Mesendoderm (in vitro differentiated cells): ENCODE results near the gene NISCH.

Source experiments
- DNase-seq: peaks from one replicate; pipeline ENCODE4 v3.0.0; 2013
- H2AK5ac ChIP-seq: 2 replicates; pipeline ENCODE4 v1.6.1; 2013; ENCODE audit warnings: low read length, inconsistent platforms
- H2BK120ac ChIP-seq: 2 replicates; pipeline ENCODE4 v1.6.1; 2013; ENCODE audit warnings: low read depth, mild to moderate bottlenecking, low read length, moderate library complexity, mixed read lengths
- H2BK15ac ChIP-seq: replicated peaks from 2 replicates; pipeline ENCODE4 v1.6.1; 2013; ENCODE audit warnings: low read depth, mild to moderate bottlenecking, moderate library complexity
- H2BK5ac ChIP-seq: 2 replicates; pipeline ENCODE4 v1.6.1; 2013; ENCODE audit warnings: low read length, inconsistent platforms
- H3K18ac ChIP-seq: 2 replicates; pipeline ENCODE4 v1.6.1; 2013; ENCODE audit warnings: mild to moderate bottlenecking, low read length, mixed read lengths
- H3K23ac ChIP-seq: one replicate; pipeline ENCODE4 v1.6.1; 2013; ENCODE audit warnings: low read length
- H3K27ac ChIP-seq: 2 replicates; pipeline ENCODE4 v1.5.1; 2013; ENCODE audit warnings: low read depth, mild to moderate bottlenecking, inconsistent platforms, low read length, moderate library complexity
- H3K27me3 ChIP-seq: 2 replicates; pipeline ENCODE4 v1.6.1; 2013; ENCODE audit warnings: low read length, control low read depth, mild to moderate bottlenecking, inconsistent platforms; ENCODE audit not compliant: insufficient read depth, poor library complexity
- H3K36me3 ChIP-seq: 2 replicates; pipeline ENCODE4 v1.6.1; 2013; ENCODE audit warnings: low read length, inconsistent platforms; ENCODE audit not compliant: control insufficient read depth, insufficient read depth
- H3K4ac ChIP-seq: one replicate; pipeline ENCODE4 v1.6.1; 2013; ENCODE audit warnings: low read depth, mild to moderate bottlenecking, low read length, moderate library complexity
- H3K4me1 ChIP-seq: 2 replicates; pipeline ENCODE4 v1.6.1; 2013; ENCODE audit warnings: low read depth, low read length, inconsistent platforms; ENCODE audit not compliant: control insufficient read depth
- H3K4me2 ChIP-seq: 2 replicates; pipeline ENCODE4 v1.6.1; 2013; ENCODE audit warnings: low read length
- H3K4me3 ChIP-seq: 2 replicates; pipeline ENCODE4 v1.5.1; 2013; ENCODE audit warnings: mild to moderate bottlenecking, low read length
- H3K56ac ChIP-seq: one replicate; pipeline ENCODE4 v1.6.1; 2013; ENCODE audit warnings: low read length
- H3K79me1 ChIP-seq: 2 replicates; pipeline ENCODE4 v1.6.1; 2013; ENCODE audit warnings: low read length, inconsistent platforms
- H3K79me2 ChIP-seq: 2 replicates; pipeline ENCODE4 v1.6.1; 2013; ENCODE audit warnings: mild to moderate bottlenecking, low read length; ENCODE audit not compliant: control insufficient read depth, insufficient read depth
- H3K9ac ChIP-seq: 2 replicates; pipeline ENCODE4 v1.6.1; 2013; ENCODE audit warnings: low read length, inconsistent platforms
- H4K5ac ChIP-seq: one replicate; pipeline ENCODE4 v1.6.1; 2013; ENCODE audit warnings: low read length
- H4K8ac ChIP-seq: one replicate; pipeline ENCODE4 v1.6.1; 2013; ENCODE audit warnings: low read depth, mild to moderate bottlenecking, control low read depth, low read length, moderate library complexity
- WGBS: extraction: QIAGEN DNeasy Blood & Tissue Kit; methylation state at CpG from one replicate; pipeline ENCODE4 v1.1.7; 2013; ENCODE audit warnings: low lambda C conversion rate, missing lambda C conversion rate; ENCODE audit not compliant: insufficient coverage; ENCODE audit errors: extremely low coverage; 5-methylcytosine and 5-hydroxymethylcytosine counted together

The NISCH gene

DNA sequence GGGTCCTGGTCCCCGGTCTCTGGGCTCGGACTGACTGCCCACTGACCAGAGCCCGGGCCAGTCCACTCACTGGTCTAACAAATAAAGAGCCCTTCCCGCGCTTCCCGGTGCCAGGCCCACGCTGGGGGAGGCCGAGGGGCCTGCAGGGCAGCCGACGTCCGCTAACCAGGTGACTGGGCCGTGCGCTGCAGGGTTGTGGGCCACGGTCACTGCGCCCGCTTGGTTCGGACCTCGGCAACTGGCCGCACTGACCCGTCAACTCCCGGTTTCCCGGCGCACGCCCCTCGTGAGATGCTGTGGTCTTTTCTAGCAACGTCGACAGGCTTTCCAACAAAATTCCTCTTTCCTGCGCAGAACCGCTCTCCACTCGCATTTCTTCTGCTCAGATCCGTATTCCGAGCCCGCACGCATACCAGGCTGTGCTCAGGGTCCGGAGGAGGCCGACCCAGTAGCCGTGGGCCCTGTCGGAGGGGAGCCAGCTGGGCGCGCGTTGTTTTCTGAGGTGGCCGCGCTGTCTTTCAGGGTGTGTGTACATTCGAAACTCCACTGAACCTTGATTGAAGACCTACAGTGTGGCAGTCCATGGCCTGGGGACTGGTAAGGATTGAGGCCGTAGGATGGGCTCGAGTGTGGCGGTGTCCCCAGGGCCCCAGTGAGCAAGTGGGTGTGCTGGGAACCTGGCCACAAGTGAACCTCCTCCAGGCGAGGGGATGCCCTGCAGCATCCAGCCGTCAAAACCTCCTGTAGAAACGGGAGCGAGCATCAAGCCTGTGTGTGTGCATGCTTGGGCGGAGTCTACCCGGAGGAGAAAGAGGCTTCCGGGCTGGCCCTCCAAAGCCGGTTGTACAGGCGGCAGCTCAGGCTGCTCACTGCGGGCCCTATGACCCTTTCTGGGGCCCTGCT, 79.1 kb downstream of the NISCH start:
- peak overlapping the region; percentile 76 for H3K18ac ChIP-seq
- H2BK5ac ChIP-seq: no peak overlapping the region
- H3K4ac ChIP-seq: peak overlapping the region; percentile 90
- no peak overlapping the region for H4K8ac ChIP-seq
- H3K9ac ChIP-seq: peak overlapping the region; percentile 85
- H2BK15ac ChIP-seq: no peak overlapping the region
- peak overlapping the region; percentile 40 for H3K4me3 ChIP-seq
- no CpG with 5 or more reads among the region's 57 CpGs for WGBS
- peak overlapping the region; percentile 54 for H3K4me2 ChIP-seq
- no peak overlapping the region for H2BK120ac ChIP-seq
- H3K23ac ChIP-seq: peak overlapping the region; percentile 87
- no peaks in the 10 kb centered on the region for H3K36me3 ChIP-seq
- H3K79me1 ChIP-seq: peaks cover 40% of the 10 kb centered on the region
- H3K27ac ChIP-seq: no peak overlapping the region
- peaks cover 18% of the 10 kb centered on the region for H3K4me1 ChIP-seq
- DNase-seq: peak; percentile 37
- no peaks in the 10 kb centered on the region for H3K27me3 ChIP-seq
- peaks cover 54% of the 10 kb centered on the region for H3K79me2 ChIP-seq
- peak overlapping the region; percentile 67 for H2AK5ac ChIP-seq
- H3K56ac ChIP-seq: peak overlapping the region; percentile 90
- no peak overlapping the region for H4K5ac ChIP-seq

DNA sequence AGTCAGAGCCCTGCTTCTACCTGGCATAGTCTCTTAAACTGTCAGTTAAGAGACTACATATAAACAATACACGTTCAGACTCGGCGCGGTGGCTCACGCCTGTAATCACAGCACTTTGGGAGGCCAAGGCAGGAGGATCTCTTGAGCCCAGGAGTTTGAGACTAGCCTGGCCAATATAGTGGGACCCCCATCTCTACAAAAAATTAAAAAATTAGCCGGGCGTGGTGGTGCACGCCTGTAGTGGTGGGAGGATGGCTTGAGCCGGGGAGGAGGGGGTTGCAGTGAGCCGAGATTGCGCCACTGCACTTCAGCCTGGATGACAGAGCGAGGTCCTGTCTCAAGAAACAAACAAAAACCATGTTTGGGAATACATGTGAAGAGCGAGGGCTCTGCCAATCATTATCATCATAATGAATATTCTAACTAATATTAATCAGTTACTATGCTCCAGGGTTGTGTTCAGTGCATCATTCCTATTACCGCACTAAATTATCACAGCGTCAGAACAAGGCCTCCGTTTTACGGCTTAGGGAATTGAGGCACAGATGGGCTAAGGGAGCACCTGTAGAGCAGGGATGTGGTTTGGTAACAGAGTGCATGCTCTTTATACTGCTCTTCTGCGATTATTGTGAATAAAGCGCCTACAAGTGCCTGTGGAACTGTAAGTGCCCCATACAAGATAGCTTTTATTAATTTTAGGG, 80.2 kb downstream of the NISCH start:
- no peak overlapping the region for H4K5ac ChIP-seq
- no peak overlapping the region for H2BK5ac ChIP-seq
- H2AK5ac ChIP-seq: no peak overlapping the region
- no peak overlapping the region for H3K27ac ChIP-seq
- H3K9ac ChIP-seq: no peak overlapping the region
- H3K4me1 ChIP-seq: peaks cover 18% of the 10 kb centered on the region
- peaks cover 52% of the 10 kb centered on the region for H3K79me2 ChIP-seq
- H3K27me3 ChIP-seq: no peaks in the 10 kb centered on the region
- no peak overlapping the region for H3K4ac ChIP-seq
- no peak overlapping the region for H4K8ac ChIP-seq
- H3K23ac ChIP-seq: no peak overlapping the region
- H3K79me1 ChIP-seq: peaks cover 35% of the 10 kb centered on the region
- H2BK120ac ChIP-seq: no peak overlapping the region
- no peak for DNase-seq
- H3K18ac ChIP-seq: no peak overlapping the region
- WGBS: no CpG with 5 or more reads among the region's 19 CpGs
- H3K36me3 ChIP-seq: no peaks in the 10 kb centered on the region
- no peak overlapping the region for H2BK15ac ChIP-seq
- H3K4me3 ChIP-seq: no peak overlapping the region
- H3K4me2 ChIP-seq: no peak overlapping the region
- H3K56ac ChIP-seq: peak overlapping the region; percentile 4

DNA sequence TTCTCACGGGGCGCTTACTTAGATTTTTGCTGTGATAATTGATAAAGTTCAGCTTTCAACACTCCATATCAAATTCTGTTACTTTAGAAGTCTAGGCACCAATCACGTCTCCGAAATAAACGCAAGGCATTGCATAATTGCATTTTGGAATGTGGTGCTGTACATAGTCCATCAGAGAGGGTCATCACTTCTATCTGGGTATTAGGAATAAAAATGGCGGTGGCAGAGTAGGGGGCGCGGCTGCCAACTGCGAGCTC, 80.6 kb downstream of the NISCH start:
- peak overlapping the region; percentile 62 for H3K56ac ChIP-seq
- peak overlapping the region; percentile 37 for H3K4me2 ChIP-seq
- H3K4me1 ChIP-seq: peaks cover 18% of the 10 kb centered on the region
- H3K79me1 ChIP-seq: peaks cover 33% of the 10 kb centered on the region
- H3K18ac ChIP-seq: no peak overlapping the region
- no peak overlapping the region for H2AK5ac ChIP-seq
- no peaks in the 10 kb centered on the region for H3K36me3 ChIP-seq
- H2BK5ac ChIP-seq: no peak overlapping the region
- no peak for DNase-seq
- no peak overlapping the region for H2BK15ac ChIP-seq
- WGBS: no CpG with 5 or more reads among the region's 9 CpGs
- peaks cover 47% of the 10 kb centered on the region for H3K79me2 ChIP-seq
- H3K4ac ChIP-seq: no peak overlapping the region
- H3K9ac ChIP-seq: no peak overlapping the region
- H2BK120ac ChIP-seq: no peak overlapping the region
- H4K5ac ChIP-seq: no peak overlapping the region
- H3K27ac ChIP-seq: no peak overlapping the region
- H3K23ac ChIP-seq: no peak overlapping the region
- no peak overlapping the region for H3K4me3 ChIP-seq
- H3K27me3 ChIP-seq: no peaks in the 10 kb centered on the region
- no peak overlapping the region for H4K8ac ChIP-seq

DNA sequence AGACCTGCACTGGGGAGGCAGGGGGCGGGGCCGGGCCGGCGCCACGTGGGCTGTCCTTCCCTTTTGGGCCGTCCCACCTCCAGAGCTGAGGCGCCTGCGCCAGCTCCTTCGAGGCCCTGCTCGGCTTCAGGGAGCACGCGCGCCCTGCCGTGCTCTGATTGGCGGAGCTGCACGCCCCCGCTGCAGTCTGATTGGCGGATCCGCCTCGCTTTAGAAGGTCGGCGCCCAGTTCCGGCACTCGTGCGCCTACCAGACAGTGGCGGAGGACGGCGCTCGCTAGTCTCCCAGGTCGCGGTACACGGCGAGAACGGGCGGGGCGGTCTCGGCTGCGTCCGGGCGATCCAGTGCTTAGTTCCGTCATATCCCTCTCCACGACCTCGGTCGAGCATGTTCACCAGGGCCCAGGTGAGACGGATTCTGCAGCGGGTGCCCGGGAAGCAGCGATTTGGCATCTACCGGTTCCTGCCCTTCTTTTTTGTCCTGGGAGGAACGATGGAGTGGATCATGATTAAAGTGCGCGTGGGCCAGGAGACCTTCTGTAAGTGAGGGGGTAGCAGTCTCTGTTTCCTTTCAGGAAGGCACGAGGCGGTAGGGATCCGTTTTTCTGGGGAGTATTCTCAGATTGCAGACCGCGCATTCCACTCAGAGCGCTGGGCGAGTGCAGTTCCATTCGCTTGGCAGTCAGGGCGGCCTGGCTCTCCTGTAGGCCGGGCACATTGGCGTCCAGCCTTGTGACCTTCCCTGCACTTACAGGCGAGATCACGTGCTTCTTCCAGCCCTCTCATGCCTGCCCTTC, 81.2 kb downstream of the NISCH start, which contains the start of gene UQCC5:
UQCC5 (plus strand) TSS at position 237 of the 796 bp plus-strand sequence; CDS start at position 388, 151 bp downstream.
- peak; percentile 100 for DNase-seq
- WGBS: no CpG with 5 or more reads among the region's 65 CpGs
- peak within 1 kb of the TSS; percentile 97 for H3K9ac ChIP-seq
- no peak within 1 kb of the TSS for H4K5ac ChIP-seq
- no peaks in the 10 kb centered on the region for H3K27me3 ChIP-seq
- H3K36me3 ChIP-seq: no peaks in the 10 kb centered on the region
- H3K4me3 ChIP-seq: peak within 1 kb of the TSS; percentile 87
- H2AK5ac ChIP-seq: no peak within 1 kb of the TSS
- peak within 1 kb of the TSS; percentile 40 for H3K27ac ChIP-seq
- peak within 1 kb of the TSS; percentile 95 for H3K56ac ChIP-seq
- no peak within 1 kb of the TSS for H2BK120ac ChIP-seq
- no peak within 1 kb of the TSS for H2BK15ac ChIP-seq
- no peak within 1 kb of the TSS for H4K8ac ChIP-seq
- peaks cover 42% of the 10 kb centered on the region for H3K79me2 ChIP-seq
- no peak within 1 kb of the TSS for H3K23ac ChIP-seq
- H3K4ac ChIP-seq: no peak within 1 kb of the TSS
- H3K18ac ChIP-seq: peak within 1 kb of the TSS; percentile 8
- H3K79me1 ChIP-seq: peaks cover 31% of the 10 kb centered on the region
- no peak within 1 kb of the TSS for H2BK5ac ChIP-seq
- peaks cover 18% of the 10 kb centered on the region for H3K4me1 ChIP-seq
- peak within 1 kb of the TSS; percentile 89 for H3K4me2 ChIP-seq

DNA sequence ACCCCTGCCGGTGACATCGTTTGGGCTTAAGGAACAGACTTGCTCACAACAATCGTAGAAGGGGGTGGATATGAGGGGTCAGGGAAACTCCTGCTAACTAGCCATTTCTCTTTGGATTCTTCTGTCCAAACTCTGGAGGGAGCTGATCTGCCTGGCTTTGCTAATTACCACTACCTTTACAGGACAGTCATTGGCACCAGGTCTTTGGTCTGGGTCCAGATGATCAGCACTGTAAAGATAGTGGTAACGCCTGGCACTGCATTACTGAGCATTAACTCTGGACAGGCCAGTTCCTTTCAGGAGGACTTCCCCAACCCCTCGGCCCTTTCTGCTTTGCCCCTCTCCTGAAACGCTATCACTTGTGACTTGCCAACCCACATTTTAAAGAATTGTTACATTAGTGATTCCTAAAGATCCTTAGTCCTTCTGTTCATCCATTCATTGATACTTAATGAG, 81.8 kb downstream of the NISCH start:
- Histone ChIP-seq H3K56ac (peak overlapping the region; percentile 95), H3K27me3 (no peaks in the 10 kb centered on the region), H3K27ac (no peak overlapping the region), H3K9ac (peak overlapping the region; percentile 97), H2AK5ac (no peak overlapping the region), H3K4me2 (peak overlapping the region; percentile 89), H3K4me3 (peak overlapping the region; percentile 87), H3K36me3 (no peaks in the 10 kb centered on the region), H4K8ac (no peak overlapping the region), H4K5ac (no peak overlapping the region), H2BK120ac (no peak overlapping the region), H3K79me2 (peaks cover 36% of the 10 kb centered on the region), H2BK5ac (no peak overlapping the region), H3K4me1 (peaks cover 15% of the 10 kb centered on the region), H3K4ac (no peak overlapping the region), H3K23ac (no peak overlapping the region), H3K79me1 (peaks cover 26% of the 10 kb centered on the region), H2BK15ac (no peak overlapping the region), H3K18ac (no peak overlapping the region)
- no peak for DNase-seq
- no CpG with 5 or more reads among the region's 6 CpGs for WGBS
